Naive thymus-derived CD4-positive, alpha-beta T cell (primary cell): ENCODE results near the gene XKRX. TPM values are rescaled to one million over a fixed set of nuclear protein-coding genes. Genes with fewer than 3 reads are reported as not detected.
A peak's percentile ranks its signal among the peaks of the same experiment; 100 is the strongest.

Source experiments
- ATAC-seq: fragments of 150-1000 bp; cut with Tn5 transposase; 2 replicates; pipeline ENCODE4 v1.10.0; 2021; ENCODE audit warnings: mild to moderate bottlenecking, moderate library complexity
- CTCF ChIA-PET: fragments of 350-600 bp; sonication (Branson Sonifier 250); formaldehyde crosslinking; loops from one replicate; lab custom pipeline; 2021; ENCODE audit warnings: antibody characterized with exemption; lab: Charles Lee
- POLR2A ChIA-PET: fragments of 350-600 bp; sonication (Branson Sonifier 250); formaldehyde crosslinking; loops from one replicate; lab custom pipeline; 2021; ENCODE audit warnings: antibody characterized with exemption, inconsistent platforms; lab: Charles Lee
- DNase-seq, 9 donors: peaks; one replicate each; pipeline versions ENCODE4 v3.0.0 to v3.0.0-alpha.2; 2020 to 2022; ENCODE audit warnings: mixed read lengths in 1 of 9
- H3K27ac ChIP-seq: one replicate; pipeline ENCODE4 v1.7.0; 2013; ENCODE audit warnings: mild to moderate bottlenecking, low read depth, low read length, moderate library complexity
- H3K27me3 ChIP-seq, 2 donors: one replicate each; pipeline ENCODE4 v1.7.0; 2013; ENCODE audit warnings: low read length in 2 of 2, mild to moderate bottlenecking in 2 of 2, moderate library complexity in 2 of 2; ENCODE audit not compliant: control insufficient read depth in 2 of 2, insufficient read depth in 2 of 2
- H3K36me3 ChIP-seq, 3 experiments: 1 replicate in 2 of 3; 2 replicates in 1 of 3; pipeline ENCODE4 v1.7.0; 2013; ENCODE audit warnings: low read length in 3 of 3, mild to moderate bottlenecking in 3 of 3, moderate library complexity in 1 of 3; ENCODE audit not compliant: insufficient read depth in 3 of 3, control insufficient read depth in 2 of 3
- H3K4me1 ChIP-seq, 2 donors: one replicate each; pipeline ENCODE4 v1.7.0; 2013; ENCODE audit warnings: low read length in 2 of 2, mild to moderate bottlenecking in 2 of 2, moderate library complexity in 1 of 2; ENCODE audit not compliant: control insufficient read depth in 2 of 2, insufficient read depth in 2 of 2
- H3K4me3 ChIP-seq: 2 replicates; pipeline ENCODE4 v1.7.0; 2013; ENCODE audit warnings: mild to moderate bottlenecking, low read length
- H3K9me3 ChIP-seq, 3 experiments: 1 replicate in 2 of 3; 2 replicates in 1 of 3; pipeline ENCODE4 v1.7.0; 2013; ENCODE audit warnings: low read length in 3 of 3; ENCODE audit not compliant: control insufficient read depth in 2 of 3
- H3K27ac Mint-ChIP-seq, 9 donors: one replicate each; pipeline ENCODE4 v1.8.0; 2020 to 2022; ENCODE audit warnings: mixed read lengths in 9 of 9, mild to moderate bottlenecking in 8 of 9, moderate library complexity in 5 of 9, inconsistent platforms in 2 of 9
- H3K27me3 Mint-ChIP-seq, 5 donors: one replicate each; pipeline ENCODE4 v1.8.0; 2021 to 2022; ENCODE audit warnings: mixed read lengths in 5 of 5, mild to moderate bottlenecking in 1 of 5
- H3K36me3 Mint-ChIP-seq, 5 donors: one replicate each; pipeline ENCODE4 v1.8.0; 2020 to 2022; ENCODE audit warnings: mixed read lengths in 5 of 5, mild to moderate bottlenecking in 3 of 5, inconsistent platforms in 1 of 5
- H3K4me1 Mint-ChIP-seq, 7 donors: one replicate each; pipeline ENCODE4 v1.8.0; 2020 to 2022; ENCODE audit warnings: mixed read lengths in 7 of 7, mild to moderate bottlenecking in 3 of 7, inconsistent platforms in 1 of 7
- H3K4me3 Mint-ChIP-seq, 10 donors: one replicate each; pipeline ENCODE4 v1.8.0; 2020 to 2022; ENCODE audit warnings: mild to moderate bottlenecking in 10 of 10, mixed read lengths in 10 of 10, moderate library complexity in 6 of 10, inconsistent platforms in 2 of 10
- H3K9me3 Mint-ChIP-seq, 11 donors: one replicate each; pipeline ENCODE4 v1.8.0; 2020 to 2022; ENCODE audit warnings: mixed read lengths in 11 of 11, mild to moderate bottlenecking in 4 of 11, inconsistent platforms in 1 of 11, moderate library complexity in 1 of 11
- intact Hi-C, 2 donors: fragments of 100-400 bp; cut with micrococcal nuclease; formaldehyde crosslinking; loops; one replicate each; pipeline ENCODE4 v1.15.1; 2023
- polyA plus RNA-seq, 2 donors: library from polyadenylated mRNA; unstranded; fragments of 300-500 nt; fragmentation: Illumina TruSeq; gene quantifications; one replicate each; pipeline ENCODE4 v1.2.3, GENCODE V29; 2021
- total RNA-seq, 6 experiments: library from RNA in 5 of 6; stranded (reverse) in 5 of 6; gene quantifications; 1 replicate in 5 of 6; 2 replicates in 1 of 6; pipeline ENCODE4 v1.2.3 and lab custom pipeline; 2021 to 2026

XKRX gene
- total and polyA plus RNA-seq, 7 experiments from 2014 or later = 0.09 to 3.4 (median 1.5) TPM

- Histone ChIP-seq H3K4me3 (no peak overlapping the region), H3K36me3 (no peaks in the 10 kb centered on the region), H3K4me1 (no peaks in the 10 kb centered on the region), H3K27ac (no peak overlapping the region), H3K27me3 (no peaks in the 10 kb centered on the region), H3K9me3 (no peaks in the 10 kb centered on the region)
- no peak for ATAC-seq
- no peak for DNase-seq
- ChIA-PET CTCF (no interaction called here), POLR2A (no interaction called here)
- Mint-ChIP-seq H3K4me1 (no peaks in the 10 kb centered on the region), H3K4me3 (no peak overlapping the region), H3K9me3 (peaks cover 0 to 3% (median 0%) of the 10 kb centered on the region in 11 donors), H3K27me3 (no peaks in the 10 kb centered on the region), H3K36me3 (peaks cover 0 to 8% (median 0%) of the 10 kb centered on the region in 5 donors), H3K27ac (no peak overlapping the region)
- intact Hi-C loops = no loop called here
Measured at GRCh38 chrX:100964362-100964761, 35.6 kb upstream of the XKRX start.

- Mint-ChIP-seq H3K27ac (no peak overlapping the region), H3K27me3 (peaks cover 0 to under 1% (median 0%) of the 10 kb centered on the region in 5 donors), H3K4me1 (no peaks in the 10 kb centered on the region), H3K9me3 (peaks cover 0 to 3% (median 0%) of the 10 kb centered on the region in 11 donors), H3K4me3 (no peak overlapping the region), H3K36me3 (peaks cover 0 to 9% (median 0%) of the 10 kb centered on the region in 5 donors)
- intact Hi-C loops = no loop called here
- Histone ChIP-seq H3K36me3 (no peaks in the 10 kb centered on the region), H3K27ac (no peak overlapping the region), H3K9me3 (no peaks in the 10 kb centered on the region), H3K4me1 (no peaks in the 10 kb centered on the region), H3K27me3 (no peaks in the 10 kb centered on the region), H3K4me3 (no peak overlapping the region)
- ATAC-seq = no peak
- DNase-seq = no peak
- ChIA-PET CTCF (no interaction called here), POLR2A (no interaction called here)
Measured at GRCh38 chrX:100962811-100963210, 34.1 kb upstream of the XKRX start.

GRCh38 chrX:100948557-100948956, 19.8 kb upstream of the XKRX start:
- H3K4me1 ChIP-seq = no peaks in the 10 kb centered on the region
- CTCF ChIA-PET = no interaction called here
- no peak overlapping the region for H3K4me3 ChIP-seq
- H3K9me3 Mint-ChIP-seq = peaks cover 0 to 2% (median 0%) of the 10 kb centered on the region in 11 donors
- no peaks in the 10 kb centered on the region for H3K4me1 Mint-ChIP-seq
- H3K27ac Mint-ChIP-seq = no peak overlapping the region
- no peaks in the 10 kb centered on the region for H3K9me3 ChIP-seq
- H3K36me3 Mint-ChIP-seq = peaks cover 0 to 15% (median 3%) of the 10 kb centered on the region in 5 donors
- intact Hi-C loops = no loop called here
- POLR2A ChIA-PET = no interaction called here
- H3K4me3 Mint-ChIP-seq = no peak overlapping the region
- no peaks in the 10 kb centered on the region for H3K27me3 Mint-ChIP-seq
- DNase-seq = no peak
- no peak overlapping the region for H3K27ac ChIP-seq
- H3K27me3 ChIP-seq = no peaks in the 10 kb centered on the region
- no peak for ATAC-seq
- H3K36me3 ChIP-seq = no peaks in the 10 kb centered on the region

- intact Hi-C loops = no loop called here
- H3K36me3 ChIP-seq = no peaks in the 10 kb centered on the region
- no peak overlapping the region for H3K27ac ChIP-seq
- no peak overlapping the region for H3K4me3 ChIP-seq
- no peaks in the 10 kb centered on the region for H3K9me3 Mint-ChIP-seq
- H3K4me1 ChIP-seq = no peaks in the 10 kb centered on the region
- H3K36me3 Mint-ChIP-seq = peaks cover 0 to 11% (median 0%) of the 10 kb centered on the region in 5 donors
- H3K9me3 ChIP-seq = no peaks in the 10 kb centered on the region
- POLR2A ChIA-PET = no interaction called here
- no peak overlapping the region for H3K4me3 Mint-ChIP-seq
- CTCF ChIA-PET = no interaction called here
- no peaks in the 10 kb centered on the region for H3K4me1 Mint-ChIP-seq
- no peak for ATAC-seq
- no peak overlapping the region for H3K27ac Mint-ChIP-seq
- H3K27me3 ChIP-seq = no peaks in the 10 kb centered on the region
- H3K27me3 Mint-ChIP-seq = no peaks in the 10 kb centered on the region
- no peak for DNase-seq
Measured at GRCh38 chrX:100946299-100946927, 17.7 kb upstream of the XKRX start.

GRCh38 chrX:100944601-100945000, 15.9 kb upstream of the XKRX start:
- CTCF ChIA-PET = no interaction called here
- no peaks in the 10 kb centered on the region for H3K9me3 Mint-ChIP-seq

GRCh38 chrX:100939333-100939732, 10.6 kb upstream of the XKRX start:
- ATAC-seq (peak; percentile 40), DNase-seq (peak in 6 of 9 donors; percentile 13 to 47 (median 30))
- Histone ChIP-seq H3K9me3 (no peaks in the 10 kb centered on the region), H3K4me1 (no peaks in the 10 kb centered on the region), H3K4me3 (no peak overlapping the region), H3K36me3 (no peaks in the 10 kb centered on the region), H3K27me3 (no peaks in the 10 kb centered on the region), H3K27ac (peak overlapping the region; percentile 52)
- Mint-ChIP-seq H3K4me3 (peak overlapping the region in 4 of 10 donors; percentile 7 to 26 (median 18)), H3K27ac (peak overlapping the region in 8 of 9 donors; percentile 50 to 89 (median 82)), H3K4me1 (peaks cover 0 to 29% (median 11%) of the 10 kb centered on the region in 7 donors), H3K9me3 (no peaks in the 10 kb centered on the region), H3K36me3 (no peaks in the 10 kb centered on the region), H3K27me3 (no peaks in the 10 kb centered on the region)
- intact Hi-C loops = no loop called here
- ChIA-PET CTCF (no interaction called here), POLR2A (no interaction called here)

More at GRCh38 chrX:100944601-100945000, 15.9 kb upstream of the XKRX start:
- Histone ChIP-seq H3K4me3 (no peak overlapping the region), H3K27me3 (no peaks in the 10 kb centered on the region), H3K9me3 (no peaks in the 10 kb centered on the region), H3K4me1 (no peaks in the 10 kb centered on the region), H3K27ac (no peak overlapping the region), H3K36me3 (no peaks in the 10 kb centered on the region)
- Mint-ChIP-seq H3K4me1 (peaks cover 0 to 2% (median under 1%) of the 10 kb centered on the region in 7 donors), H3K4me3 (no peak overlapping the region), H3K36me3 (peaks cover 0 to 11% (median 0%) of the 10 kb centered on the region in 5 donors), H3K27ac (no peak overlapping the region), H3K27me3 (no peaks in the 10 kb centered on the region)
- ATAC-seq = no peak
- intact Hi-C loops = no loop called here
- DNase-seq = no peak
- POLR2A ChIA-PET = no interaction called here

- Histone ChIP-seq H3K36me3 (no peaks in the 10 kb centered on the region), H3K9me3 (no peaks in the 10 kb centered on the region), H3K4me1 (no peaks in the 10 kb centered on the region), H3K27me3 (no peaks in the 10 kb centered on the region), H3K27ac (no peak overlapping the region), H3K4me3 (no peak overlapping the region)
- DNase-seq = no peak
- intact Hi-C loops = no loop called here
- Mint-ChIP-seq H3K9me3 (peaks cover 0 to 7% (median 0%) of the 10 kb centered on the region in 11 donors), H3K4me1 (peaks cover 2 to 36% (median 19%) of the 10 kb centered on the region in 7 donors), H3K27ac (no peak overlapping the region), H3K27me3 (no peaks in the 10 kb centered on the region), H3K36me3 (peaks cover 0 to 4% (median 0%) of the 10 kb centered on the region in 5 donors), H3K4me3 (no peak overlapping the region)
- POLR2A ChIA-PET = no interaction called here
- ATAC-seq = no peak
- CTCF ChIA-PET = no interaction called here
Measured at GRCh38 chrX:100935767-100936166, 7.0 kb upstream of the XKRX start.
